Renal cortical epithelial cell (primary cell): ENCODE measurements around the gene FOXK1. TPM values are rescaled to one million over a fixed set of nuclear protein-coding genes. Genes with fewer than 3 reads are reported as not detected.
"Not testable (repeated sequence)": the region's sequence is repeated elsewhere in the genome, so short reads cannot be mapped to it uniquely, and the experiment has no call there.

Experiments
- DNase-seq: peaks from one replicate; pipeline ENCODE4 v3.0.0-alpha.2; 2011; ENCODE audit warnings: low read depth
- total RNA-seq: library from RNA; depleted of rRNA; stranded (reverse); fragments of >200 nt; gene quantifications from 2 replicates; pipeline ENCODE4 v1.2.3, GENCODE V29; 2014

FOXK1 gene
- total RNA-seq, 1 donor from 2014 or later, result 45.8 TPM

DNA sequence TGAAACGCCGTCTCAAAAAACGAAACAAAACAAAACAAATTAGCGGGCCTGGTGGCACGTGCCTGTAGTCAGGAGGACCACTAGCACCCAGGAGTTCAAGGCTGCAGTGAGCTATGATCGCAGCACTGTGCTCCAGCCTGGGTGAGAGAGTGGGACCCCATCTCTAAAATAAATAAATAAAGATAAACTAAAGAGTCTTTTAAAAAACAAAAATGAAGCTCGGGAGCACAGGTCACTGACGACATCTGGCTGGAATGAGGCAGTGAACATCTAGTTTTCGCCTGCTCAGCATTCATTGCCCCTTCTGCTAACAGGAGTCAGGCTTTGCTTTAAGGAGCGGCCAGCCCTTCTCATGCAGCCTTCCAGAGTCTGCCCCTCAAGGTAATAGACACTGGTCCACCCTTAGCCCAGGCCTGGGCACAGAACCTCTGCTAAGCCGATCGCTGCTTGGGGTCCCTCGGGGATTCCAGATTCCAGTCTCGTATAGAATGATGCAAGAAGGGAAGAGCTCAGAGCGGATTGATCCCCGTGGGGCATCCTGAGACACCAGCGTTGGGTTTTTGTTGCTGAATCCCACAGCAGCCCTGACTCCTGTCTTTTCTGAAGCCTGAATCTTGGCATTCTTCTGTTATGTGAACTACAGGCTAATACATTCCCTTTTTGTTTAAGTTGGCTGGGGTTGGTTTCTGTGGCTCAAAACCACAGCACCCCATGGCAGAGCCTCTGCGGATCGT, 14.2 kb upstream of the FOXK1 start:
- DNase-seq, result no peak

DNA sequence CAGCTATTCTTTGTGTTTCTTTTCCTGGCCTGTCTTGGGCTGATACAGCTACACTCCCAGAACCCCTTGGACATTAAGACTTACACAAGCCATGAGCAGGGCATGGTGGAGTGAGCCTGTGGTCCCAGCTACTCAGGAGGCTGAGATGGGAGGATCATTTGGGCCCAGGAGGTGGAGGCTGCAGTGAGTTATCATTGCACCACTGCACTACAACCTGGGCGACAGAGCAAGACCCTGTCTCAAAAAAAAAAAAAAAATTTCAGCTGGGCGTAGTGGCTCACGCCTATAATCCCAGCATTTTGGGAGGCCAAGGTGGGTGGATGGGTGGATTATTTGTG, 13.6 kb upstream of the FOXK1 start:
- no peak for DNase-seq

DNA sequence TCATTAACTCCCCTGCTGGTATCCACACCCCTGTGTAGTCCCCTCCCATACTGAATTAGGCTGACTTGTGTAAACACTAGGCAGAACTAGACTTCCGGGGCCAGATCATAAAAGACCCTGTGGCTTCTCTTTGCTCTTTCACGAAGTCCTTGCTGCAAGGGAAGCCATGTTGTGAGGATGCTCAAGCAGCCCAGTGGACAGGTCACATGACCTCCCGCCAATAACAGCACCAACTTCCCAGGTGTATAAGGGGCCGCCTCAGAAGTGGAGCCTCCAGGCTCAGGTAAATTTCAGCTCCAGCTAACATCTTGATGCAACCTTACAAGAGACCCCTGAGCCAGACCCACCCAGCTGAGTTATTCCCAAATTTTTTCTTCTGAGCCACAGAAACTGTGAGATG, 11.3 kb upstream of the FOXK1 start:
- DNase-seq, result no peak

DNA sequence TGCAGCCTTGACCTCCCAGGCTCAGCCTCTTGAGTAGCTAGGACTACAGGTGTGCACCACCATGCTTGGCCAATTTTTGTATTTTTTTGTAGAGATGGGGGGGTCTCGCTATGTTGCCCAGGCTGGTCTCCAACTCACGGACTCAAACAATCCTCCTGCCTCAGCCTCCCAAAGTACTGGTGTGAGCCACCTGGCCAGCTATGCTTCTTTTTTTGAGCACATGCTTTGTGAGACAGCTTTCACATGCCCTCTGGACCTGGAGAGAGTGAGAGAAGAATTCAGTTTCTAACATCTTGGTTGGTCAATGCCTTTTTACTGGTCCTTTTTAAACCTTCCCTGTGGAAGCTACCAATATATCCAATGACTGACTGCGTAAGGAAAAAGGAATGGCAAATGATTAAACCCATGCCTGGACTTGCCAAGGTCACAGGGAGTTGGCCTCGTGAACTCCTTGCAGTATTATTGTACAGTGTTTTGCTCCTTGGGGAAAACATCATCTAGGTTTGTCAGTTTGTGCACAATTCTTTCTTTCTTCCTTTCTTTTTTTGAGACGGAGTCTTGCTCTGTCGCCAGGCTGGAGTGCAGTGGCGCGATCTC, 6.2 kb upstream of the FOXK1 start:
- peak; percentile 31 for DNase-seq

DNA sequence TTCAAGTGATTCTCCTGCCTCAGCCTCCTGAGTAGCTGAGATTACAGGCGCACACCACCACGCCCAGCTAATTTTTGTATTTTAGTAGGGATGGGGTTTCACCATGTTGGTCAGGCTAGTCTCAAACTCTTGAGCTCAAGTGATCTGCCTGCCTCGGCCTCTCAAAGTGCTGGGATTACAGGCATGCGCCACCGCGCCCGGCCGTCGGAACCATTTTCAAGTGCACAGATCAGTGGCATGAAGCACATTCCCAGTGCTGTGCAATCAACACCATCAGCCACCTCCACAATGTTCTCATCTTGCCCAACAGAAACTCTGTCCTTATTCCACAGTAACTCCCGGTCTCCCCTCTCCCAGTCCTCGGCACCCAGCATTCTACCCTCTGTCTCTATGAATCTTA, 4.6 kb upstream of the FOXK1 start:
- not testable (repeated sequence) for DNase-seq

DNA sequence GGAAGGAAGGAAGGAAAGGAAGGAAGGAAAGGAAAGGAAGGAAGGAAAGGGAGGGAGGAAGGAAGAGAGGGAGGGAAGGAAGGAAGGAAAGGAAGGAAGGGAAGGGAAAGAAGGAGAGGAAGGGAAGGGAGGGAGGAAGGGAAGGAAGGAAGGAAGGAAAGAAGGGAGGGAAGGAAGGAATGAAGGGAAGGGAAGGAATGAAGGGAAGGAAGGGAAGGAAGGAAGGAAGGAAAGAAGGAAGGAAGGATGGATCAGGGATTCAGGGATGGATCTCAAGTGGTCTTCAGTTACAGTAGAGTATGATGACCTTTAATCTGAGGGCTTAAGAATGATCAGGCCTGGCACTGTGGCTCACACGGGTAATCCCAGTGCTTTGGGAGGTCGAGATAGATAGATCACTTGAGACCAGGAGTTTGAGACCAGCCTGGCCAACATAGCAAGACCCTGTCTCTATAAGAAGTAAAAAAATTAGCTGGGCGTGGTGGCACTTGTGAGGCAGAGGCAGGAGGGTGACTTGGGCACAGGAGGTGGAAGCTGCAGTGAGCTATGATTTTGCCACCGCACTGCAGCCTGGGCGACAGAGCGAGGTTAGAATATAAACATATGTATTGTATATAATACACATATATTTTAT, 760 bp upstream of the FOXK1 start:
- no peak for DNase-seq

DNA sequence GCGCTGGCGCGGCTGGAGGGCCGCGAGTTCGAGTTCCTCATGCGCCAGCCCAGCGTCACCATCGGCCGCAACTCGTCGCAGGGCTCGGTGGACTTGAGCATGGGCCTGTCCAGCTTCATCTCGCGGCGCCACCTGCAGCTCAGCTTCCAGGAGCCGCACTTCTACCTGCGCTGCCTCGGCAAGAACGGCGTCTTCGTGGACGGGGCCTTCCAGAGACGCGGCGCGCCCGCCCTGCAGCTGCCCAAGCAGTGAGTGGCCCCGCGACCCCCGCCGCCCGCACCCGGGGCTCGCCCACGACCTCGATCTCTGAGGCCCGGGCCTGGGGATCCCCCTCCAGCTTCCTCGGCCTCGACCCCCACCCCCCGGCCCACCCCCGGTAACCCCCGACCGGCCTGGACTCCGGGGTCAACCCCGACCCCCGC, 537 bp downstream of the FOXK1 start:
- DNase-seq, result peak; percentile 32

DNA sequence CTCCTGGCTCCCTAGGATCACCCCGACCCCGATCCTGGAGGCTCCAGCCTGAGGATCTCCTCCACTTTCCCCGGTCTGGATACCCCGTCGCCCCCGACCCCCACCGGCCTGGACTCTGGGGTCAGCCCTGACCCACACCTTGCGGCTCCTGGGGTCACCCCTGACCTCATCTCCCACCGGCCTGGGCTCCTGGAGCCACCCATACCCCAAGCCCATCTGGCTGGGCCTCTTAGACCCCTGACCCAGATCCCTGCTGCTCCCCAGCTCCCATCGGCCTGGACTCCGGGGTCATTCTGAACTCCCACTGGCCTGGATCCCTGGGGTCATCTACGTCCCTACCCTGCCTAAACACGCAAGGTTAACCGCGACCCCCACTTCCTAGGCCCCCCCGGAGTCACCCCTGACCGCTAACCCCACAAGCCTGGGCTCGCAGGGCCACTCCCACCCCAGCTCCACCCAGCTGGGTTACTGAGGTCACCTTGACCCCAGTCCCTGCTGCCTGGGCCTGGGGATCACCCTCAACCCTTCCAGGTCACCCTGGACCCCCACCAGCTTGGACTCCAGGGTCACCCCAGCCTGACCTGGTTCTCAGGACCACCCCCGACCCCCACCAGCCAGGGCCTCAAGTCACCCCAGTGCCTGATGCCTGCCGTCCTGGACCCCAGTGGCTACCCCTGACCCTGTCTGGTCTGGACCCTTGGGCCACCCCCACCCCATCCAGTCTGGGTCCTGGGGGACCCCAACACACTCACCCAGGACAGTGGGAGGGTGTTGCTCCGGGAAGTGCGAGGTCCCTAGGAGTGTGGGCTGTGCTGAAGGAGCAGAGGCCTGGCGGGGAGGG, 1.2 kb downstream of the FOXK1 start:
- DNase-seq, result no peak

DNA sequence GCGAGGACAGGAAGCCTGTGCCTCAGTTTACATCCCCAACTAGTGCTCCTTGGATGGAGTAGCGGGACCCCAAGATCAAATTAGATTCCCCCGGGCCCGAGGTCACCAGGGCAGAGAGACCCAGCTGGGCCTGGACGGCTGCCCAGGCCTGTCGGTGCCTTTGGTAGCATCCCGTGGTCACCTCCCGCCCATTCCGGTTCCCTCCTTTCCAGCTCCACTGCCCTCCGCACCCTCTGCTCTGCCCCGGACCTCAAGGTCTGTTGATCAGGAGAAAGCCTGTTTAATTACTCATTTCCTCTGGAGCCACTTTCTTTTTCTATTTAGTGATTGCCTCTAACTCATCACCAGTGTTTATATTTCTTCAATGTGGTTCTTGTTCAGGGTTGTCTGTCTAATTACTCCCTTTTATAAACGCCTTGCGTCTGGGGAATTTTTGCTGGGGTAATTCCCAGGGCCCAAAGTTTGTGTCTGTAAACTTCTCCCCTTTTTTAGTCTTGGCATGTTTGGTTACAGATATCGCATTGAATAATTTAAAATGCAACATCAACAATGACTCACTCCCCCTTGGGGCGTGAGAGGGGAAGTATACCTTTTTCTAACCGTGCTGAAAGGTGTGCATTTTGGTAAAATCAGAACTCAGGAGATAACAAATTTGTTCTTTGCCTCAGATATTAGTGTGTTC, 1.9 kb downstream of the FOXK1 start:
- DNase-seq, result peak; percentile 90

DNA sequence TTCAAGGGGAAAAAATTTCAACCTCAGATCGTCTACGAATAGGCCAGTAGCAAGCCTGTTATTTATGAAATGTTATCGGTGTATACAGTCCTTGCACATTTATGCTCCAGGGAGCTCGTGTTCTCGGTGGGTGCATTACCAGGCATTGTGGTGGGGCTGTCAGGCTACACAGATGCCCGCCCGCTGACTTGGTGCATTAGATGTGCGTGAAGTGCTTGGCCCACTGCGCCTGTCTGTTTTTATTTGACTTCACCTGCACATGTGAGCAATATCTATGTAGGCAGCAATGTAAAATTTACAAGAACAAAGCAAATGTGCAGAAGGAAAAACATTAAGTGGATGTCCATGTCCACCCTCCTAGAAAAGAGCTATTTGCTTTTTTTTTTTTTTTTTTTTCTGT, 2.8 kb downstream of the FOXK1 start:
- no peak for DNase-seq

DNA sequence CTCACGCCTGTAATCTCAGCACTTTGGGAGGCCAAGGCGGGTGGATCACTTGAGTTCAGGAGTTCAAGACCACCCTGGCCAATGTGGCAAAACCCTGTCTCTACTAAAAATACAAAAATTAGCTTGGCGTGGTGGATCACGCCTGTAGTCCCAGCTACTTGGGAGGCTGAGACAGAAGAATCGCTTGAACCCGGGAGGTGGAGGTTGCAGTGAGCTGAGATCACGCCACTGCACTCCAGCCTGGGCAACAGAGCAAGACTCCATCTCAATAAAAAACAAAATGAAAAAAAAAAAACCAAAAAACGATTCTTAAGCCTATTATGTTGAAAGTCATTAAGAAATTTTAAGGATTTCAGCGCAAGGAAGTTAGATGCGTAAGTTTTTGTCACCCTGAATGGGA, 3.6 kb downstream of the FOXK1 start:
- not testable (repeated sequence) for DNase-seq

DNA sequence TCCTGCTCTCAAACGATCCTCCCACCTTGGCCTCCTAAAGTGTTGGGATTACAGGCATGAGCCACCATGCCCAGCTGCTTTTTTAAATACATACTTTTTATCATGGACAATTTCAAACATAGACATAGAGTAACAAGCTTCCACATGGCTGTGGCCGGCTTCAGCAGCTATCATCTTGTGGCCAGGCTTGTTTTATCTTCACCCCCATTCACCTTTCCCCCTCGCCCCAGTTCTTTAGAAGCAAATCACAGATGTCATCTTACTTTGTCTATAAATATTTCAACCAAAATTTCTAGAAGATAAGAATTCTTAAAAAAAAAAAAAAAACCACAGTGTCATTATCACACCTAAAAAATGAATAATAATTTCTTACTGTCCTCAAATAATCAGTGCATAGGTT, 5.9 kb downstream of the FOXK1 start:
- no peak for DNase-seq

DNA sequence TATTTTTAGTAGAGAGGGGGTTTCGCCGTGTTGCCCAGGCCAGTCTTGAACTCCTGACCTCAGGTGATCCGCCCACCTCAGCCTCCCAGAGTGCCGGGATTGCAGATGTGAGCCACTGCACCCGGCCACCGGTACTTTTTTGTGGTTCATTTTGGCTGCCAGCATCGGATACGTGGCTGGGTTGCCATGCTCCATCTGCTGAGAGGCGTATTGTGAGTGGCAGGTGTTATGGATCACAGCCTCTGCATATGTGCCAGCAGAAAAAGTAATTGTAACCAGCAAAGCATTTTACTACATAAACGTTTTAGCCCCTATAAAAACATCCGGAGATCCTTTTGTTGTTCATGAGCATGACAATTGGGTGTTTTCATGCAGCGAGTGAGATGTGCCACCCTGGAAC, 7.1 kb downstream of the FOXK1 start:
- DNase-seq, result peak; percentile 67

DNA sequence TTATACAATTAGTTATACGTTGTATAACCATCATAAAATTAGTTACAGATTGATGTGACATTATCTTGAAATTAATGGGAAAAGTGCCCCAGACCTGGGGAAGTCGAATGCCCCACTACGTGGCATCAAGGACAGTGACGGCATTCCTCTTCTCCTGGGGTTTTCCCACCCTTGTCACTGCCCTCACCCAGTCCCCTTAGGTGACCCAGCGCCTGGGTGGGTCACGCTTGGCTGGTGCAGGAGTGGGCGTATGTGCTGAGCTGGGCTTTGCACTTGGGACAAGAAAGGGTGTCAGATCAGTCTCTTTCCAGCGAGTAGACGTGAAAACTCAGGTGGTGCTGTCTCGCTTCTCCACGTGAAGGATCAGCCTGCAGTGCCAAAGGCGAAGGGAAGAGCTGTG, 7.6 kb downstream of the FOXK1 start:
- DNase-seq, result peak; percentile 47

DNA sequence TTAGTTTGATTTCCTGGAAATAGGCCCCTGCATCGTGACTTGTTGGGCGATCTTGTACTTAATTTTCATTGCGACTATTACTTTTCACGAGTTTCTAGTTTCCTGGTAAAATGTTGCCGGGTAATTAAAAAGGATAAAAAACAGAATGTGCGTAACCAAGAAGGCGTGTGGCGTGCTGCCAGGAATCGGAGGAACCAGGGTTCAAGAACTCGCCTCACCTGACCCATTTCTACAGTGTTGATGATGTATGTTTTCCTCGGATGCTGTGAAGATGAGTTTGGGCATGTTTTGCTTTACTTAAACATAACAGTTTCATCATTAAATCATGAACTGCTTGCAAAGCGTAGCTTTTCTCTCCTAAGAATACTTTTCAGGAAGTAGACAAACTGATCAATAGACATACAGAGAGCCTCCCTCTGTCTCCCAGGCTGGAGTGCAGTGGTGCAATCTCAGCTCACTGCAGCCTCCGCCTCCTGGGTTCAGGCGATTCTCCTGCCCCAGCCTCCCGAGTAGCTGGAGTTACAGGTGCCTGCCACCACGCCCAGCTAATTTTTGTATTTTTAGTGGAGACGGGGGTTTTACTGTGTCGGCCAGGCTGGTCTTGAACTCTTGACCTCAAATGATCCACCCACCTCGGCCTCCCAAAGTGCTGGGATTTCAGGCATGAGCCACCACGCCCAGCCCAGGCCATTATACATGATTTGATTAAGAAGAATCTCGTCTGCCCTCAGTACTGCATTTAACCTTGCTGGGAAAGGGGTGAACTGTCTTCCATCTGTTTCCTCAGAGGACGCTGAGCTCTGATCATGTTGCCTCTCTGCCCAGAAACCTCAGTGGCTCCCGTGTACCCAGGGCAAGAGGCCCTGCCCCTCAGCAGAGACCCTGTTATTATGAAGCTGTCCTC, 9.1 kb downstream of the FOXK1 start:
- no peak for DNase-seq

DNA sequence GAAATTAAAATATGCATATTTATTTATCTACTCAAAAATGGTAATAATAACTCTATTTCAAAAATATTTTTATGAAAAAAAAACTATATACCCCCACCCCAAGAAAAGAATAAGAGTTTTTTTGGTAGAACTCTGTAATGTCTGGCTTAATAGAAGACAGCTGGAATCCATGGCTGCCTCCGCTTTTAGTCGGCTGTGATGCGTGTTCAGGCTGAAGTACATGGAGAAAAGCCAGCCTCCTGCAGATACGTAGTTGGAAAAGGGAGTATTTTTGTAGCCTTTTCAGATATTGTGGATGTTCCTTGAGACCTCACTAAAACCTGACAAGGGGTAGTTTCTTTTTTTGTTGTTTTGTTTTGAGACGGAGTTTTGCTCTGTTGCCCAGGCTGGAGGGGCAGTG, 10.0 kb downstream of the FOXK1 start:
- no peak for DNase-seq

DNA sequence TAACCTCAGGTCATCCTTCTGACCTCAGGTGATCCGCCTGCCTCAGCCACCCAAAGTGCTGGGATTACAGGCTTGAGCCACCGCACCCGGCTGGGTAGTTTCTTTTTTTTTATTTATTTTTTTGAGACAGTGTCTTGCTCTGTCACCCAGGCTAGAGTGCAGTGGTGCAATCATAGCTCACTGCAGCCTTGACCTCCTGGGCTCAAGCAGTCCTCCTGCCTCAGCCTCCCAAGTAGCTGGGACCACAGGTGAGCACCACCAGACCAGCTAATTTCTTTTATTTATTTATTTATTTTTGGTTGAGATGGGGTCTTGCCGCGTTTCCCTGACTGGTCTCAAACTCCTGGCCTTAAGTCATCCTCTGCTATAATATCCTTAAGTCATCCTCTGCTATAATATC, 10.5 kb downstream of the FOXK1 start:
- DNase-seq, result not testable (repeated sequence)

DNA sequence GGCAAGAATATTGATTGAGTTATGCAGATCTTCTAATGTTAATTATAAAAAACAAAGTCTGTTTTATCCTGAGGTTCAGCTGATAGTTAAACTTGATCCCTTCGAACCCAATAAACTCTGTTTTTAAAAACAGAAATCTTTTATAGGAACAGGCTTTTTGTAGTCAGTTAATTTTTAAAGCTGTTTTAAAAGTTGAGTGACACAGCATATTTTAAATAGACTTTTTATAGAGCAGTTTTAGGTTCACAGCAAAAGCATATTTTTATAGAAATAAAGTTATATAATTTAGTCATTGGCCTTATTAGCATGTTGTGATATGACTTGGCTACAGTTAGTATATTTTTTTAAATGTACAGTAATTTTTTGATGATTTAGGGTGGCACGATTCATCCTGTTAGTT, 11.1 kb downstream of the FOXK1 start:
- DNase-seq, result no peak

DNA sequence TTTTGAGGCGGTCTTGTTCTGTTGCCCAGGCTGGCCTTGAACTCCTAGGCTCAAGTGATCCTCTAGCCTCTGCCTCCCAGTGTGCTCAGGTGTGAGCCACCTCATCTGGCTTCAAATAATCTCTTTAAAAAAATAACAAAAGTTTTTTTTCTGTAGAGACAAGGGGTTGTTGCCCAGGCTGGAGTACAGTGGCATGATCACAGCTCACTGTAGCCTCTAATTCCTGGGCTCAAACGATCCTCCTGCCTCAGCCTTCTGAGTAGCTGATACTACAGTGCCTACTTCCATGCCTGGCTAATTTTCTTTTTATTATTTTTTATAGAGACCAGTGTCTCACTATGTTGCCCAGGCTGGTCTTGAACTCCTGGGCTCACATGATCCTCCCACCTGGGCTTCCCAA, 11.7 kb downstream of the FOXK1 start:
- no peak for DNase-seq

DNA sequence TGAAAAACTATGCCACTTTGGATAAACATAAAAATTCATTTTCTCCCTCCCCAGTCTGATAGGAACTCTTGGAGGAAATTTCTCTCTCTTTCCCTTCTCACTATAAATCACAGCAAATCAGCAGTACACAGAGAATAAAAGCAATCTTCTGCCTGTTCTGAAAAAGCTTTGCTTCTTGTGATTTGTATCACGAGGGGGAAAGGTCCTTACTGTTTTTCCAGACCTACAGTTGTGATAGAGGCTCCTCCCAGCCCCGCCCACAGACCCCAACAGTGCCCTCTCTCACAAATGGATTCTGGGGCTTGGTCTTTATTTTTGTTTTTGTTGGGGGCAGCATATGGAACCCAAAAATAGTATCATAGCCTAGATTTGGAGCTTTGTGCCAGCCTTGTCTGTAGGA, 12.2 kb downstream of the FOXK1 start:
- no peak for DNase-seq

DNA sequence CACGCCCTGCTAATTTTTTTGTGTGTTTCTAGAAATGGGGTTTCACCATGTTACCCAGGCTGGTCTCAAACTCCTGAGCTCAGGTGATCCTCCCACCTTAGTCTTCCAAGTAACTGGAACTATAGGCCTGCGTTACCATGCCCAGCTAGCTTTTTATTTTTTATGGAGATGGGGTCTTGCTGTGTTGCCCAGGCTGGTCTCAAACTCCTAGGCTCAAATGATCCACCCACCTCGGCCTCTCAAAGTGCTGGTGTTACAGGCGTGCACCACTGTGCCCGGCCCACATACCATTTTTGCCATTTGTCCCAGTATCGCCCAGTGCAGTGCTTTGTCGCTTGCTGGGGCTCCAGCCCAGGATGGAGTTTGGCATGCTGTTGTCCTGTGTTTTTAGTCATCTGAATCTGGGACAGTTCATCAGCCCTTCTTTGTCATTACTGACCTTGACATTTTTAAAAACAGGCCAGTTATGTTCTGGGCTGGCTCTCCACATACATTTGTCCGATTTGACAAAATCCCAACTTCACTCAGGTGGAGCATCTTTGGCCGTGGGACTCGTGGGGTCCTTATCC, 16.7 kb downstream of the FOXK1 start:
- DNase-seq, result no peak
